ENCODE results near the gene KDM7A.
"Not testable (repeated sequence)": the region's sequence is repeated elsewhere in the genome, so short reads cannot be mapped to it uniquely, and the experiment has no call there.

The KDM7A gene

DNA sequence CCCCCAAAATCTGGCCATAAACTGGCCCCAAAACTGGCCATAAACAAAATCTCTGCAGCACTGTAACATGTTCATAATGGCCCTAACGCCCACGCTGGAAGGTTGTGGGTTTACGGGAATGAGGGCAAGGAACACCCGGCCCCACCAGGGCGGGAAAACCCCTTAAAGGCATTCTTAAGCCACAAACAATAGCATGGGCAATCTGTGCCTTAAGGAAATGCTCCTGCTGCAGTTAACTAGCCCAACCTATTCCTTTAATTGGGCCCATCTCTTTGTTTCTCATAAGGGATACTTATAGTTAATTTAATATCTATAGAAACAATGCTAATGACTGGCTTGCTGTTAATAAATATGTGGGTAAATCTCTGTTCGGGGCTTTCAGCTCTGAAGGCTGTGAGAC lies 26.2 kb upstream of the KDM7A start:
- DNase-seq (ENCODE audit: low read depth in 1 of 2, low spot score in 1 of 2), result not testable (repeated sequence)

DNA sequence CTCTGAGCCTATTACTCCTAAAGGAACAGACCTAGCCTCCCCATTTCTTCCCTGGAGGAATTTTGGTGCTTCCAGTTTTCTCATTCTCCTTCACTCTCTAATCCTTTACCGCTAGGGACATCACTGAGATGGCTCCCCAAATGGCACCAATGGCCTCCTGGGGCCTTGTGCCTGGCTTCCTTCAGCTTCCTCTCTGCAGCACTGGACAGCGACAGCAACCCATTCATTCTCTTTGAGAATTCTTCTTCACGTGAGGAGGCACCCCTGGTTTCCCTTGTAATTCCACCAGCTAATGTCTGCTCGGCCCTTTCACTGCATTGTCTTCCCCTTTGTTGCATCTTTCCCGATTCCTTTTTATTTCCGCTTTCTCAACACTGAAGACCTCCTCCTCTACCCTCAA lies 24.6 kb upstream of the KDM7A start:
- DNase-seq (ENCODE audit: low read depth in 1 of 2, low spot score in 1 of 2), result no peak

DNA sequence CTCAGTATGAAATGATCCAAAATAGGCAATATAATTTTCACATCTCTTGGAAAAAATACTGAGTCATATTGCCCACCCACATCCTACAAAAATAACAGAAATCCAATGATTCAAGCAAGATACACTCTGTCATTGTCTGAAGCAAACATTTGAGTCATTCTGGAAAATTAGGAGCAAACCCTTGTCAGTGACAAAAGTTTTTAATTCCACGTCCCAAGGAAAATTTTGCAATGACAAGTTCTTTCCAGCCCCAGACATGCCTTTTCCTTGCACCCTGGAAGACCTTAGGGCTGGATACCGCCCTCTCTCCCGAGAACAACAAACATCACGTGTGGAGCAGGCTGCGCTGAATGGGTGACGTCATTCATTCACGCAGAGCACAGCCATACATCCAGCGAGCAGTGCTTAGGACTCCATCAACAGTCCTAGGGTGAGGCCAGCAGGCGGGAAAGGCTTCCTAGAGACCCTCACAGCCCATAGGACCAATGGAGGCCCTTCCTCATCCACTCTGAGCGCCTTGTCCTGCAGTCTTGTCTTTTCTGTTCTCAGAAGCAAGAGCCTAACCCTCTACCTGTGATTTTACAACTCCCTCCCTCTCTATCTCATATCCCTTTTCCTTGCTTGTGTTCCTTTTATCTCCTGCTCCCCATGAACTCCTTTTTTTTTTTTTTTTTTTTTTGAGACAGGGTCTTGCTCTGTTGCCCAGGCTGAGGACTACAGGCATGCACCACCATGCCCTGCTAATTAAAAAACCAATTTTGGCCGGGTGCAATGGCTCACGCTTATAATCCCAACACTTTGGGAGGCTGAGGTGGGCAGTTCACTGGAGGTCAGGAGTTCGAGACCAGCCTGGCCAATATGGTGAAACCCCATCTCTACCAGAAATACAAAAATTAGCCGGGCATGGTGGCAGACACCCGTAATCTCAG lies 23.5 kb upstream of the KDM7A start:
- DNase-seq (ENCODE audit: low read depth in 1 of 2, low spot score in 1 of 2), result no peak

DNA sequence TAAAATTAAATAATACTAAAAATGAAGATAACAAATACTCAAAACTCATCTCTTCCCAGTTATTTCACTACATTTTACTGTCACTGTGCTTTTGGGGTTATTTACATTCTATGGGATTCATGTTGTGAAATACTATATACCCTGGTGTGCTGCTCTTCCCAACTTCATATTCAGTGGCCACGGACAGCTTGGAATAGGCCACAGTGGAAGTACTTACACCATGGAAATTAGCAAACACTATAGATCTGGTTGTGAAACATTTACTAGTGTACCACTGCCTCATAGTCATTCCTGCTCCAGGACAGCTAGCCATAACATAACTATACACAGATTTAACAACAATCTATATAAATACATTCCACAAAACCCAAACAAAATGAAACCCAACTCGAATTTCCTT lies 21.2 kb upstream of the KDM7A start:
- no peak for DNase-seq (ENCODE audit: low read depth in 1 of 2, low spot score in 1 of 2)

DNA sequence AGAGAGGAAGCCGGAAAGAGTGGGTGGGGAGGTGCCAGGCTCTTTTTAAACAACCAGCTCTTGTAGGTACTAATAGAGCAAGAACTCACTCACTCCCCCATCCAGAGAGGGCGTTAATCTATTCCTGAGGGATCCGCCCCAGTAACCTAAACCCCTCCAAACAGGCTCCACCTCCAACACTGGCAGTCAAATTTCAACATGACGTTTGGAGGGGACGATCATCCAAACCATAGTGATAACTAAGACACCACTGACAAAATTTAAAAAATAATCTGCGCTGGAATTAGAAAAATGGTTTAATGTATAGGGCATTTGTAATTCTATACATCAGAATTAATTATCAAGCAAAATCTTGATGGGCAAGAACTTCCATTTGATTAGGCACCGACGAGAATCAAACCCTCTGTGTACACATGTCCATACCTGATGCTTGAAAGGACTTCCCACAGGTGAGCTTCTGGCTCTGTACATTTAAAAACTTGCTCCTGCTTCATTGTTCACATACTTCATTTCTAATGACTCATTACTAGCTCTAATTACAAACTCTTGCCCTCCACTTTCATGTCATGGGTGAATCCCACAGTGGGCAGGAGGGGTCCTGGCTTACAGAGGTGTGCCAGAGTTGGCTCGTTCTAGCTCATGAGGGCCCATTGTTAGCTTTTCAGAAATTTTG lies 20.6 kb upstream of the KDM7A start:
- no peak for DNase-seq (ENCODE audit: low read depth in 1 of 2, low spot score in 1 of 2)

DNA sequence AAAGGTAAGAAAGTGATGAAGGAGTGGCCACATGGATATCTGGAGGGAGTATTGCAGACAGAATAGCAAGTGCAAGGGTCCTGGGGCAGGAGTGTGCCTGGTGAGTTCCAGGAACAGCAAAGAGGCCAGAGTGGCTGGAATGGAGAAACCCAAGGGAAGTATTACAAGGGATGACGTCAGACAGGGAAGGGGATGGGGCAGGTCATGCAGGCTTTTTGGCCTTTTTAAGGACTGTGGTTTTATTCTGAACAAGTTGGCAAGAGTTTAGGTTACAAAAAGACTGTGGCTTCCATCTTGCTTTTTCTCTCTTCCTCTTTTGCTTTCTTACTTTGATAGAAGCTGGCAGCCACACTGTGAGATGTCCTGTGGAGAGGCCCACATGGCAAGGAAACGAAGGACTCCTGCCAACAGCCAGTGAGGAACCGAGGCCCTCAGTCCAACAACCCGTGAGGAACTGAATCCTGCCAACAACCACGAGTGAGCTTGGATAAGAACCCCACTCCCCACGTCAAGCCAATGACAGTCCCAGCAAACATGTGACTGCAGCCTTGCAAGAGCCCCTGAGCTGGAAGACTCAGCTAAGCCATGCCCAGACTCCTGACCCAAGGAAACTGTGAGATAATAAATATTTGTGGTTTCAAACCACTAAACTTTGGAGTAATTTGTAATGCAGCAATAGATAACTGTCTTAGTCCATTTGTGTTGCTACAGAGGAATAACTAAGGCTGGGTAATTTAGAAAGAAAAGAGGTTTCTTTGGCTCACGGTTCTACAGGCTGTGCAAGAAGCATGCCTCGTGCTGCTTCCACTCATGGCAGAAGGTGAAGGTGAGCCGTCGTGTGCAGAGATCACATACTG lies 19.8 kb upstream of the KDM7A start:
- DNase-seq (ENCODE audit: low read depth in 1 of 2, low spot score in 1 of 2), result no peak

DNA sequence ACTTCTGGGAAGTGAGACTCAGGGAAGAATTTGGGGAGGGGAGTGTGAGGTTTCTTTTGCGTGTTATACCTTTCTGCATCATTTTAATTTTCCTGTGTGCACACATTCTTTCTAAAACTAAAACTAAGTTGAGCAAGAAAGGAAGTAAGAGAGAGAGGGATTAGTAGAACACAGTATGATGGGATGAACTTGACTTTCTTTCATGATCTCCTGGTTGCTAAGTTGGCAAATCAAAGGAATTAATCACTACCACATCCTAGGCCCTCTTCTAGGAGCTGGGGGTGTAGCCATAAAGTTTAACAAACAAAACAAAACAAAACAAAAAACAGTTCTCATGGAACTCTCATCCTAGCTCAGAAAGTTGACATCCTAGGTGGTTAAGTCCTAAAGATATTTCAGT lies 19.1 kb upstream of the KDM7A start:
- DNase-seq (ENCODE audit: low read depth in 1 of 2, low spot score in 1 of 2), result no peak

DNA sequence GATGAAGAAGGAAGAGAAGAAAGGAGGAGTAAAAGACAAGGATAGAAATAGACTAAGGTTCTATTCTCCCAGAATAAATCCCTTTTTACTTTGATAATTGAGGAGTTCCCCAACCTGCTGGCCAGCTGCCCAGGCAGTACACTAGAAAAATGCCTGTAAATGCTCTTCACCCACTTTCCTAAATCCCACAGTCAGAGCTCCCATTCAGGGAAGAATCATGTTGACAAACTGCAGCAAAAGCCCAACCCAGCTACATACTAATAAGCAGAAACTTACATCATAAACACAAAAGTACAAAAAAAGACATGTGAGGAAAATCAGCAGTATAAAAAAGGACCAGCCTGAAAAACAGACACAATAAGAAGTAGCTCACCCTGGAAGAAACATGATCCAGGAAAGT lies 15.8 kb upstream of the KDM7A start:
- DNase-seq (ENCODE audit: low read depth in 1 of 2, low spot score in 1 of 2), result no peak

DNA sequence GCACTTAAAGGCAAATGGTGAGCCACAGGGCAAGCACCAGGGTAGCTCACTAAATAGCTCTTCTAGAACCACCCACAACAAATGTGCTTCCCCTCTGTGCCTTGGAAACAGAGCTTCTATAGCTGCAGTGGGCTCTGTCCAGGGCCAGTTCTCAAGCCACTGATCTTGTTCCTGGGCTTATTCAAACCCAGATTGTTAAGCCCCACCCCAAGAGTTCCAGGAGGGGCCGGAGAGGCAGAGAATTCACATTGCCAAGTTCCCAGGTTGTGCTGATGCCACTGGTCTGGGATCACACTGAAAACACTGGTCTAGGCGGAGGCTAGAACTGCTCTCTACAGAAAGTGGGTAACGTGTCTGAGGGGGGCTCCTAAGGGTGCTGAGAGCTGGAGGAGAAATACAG lies 15.4 kb upstream of the KDM7A start:
- no peak for DNase-seq (ENCODE audit: low read depth in 1 of 2, low spot score in 1 of 2)

DNA sequence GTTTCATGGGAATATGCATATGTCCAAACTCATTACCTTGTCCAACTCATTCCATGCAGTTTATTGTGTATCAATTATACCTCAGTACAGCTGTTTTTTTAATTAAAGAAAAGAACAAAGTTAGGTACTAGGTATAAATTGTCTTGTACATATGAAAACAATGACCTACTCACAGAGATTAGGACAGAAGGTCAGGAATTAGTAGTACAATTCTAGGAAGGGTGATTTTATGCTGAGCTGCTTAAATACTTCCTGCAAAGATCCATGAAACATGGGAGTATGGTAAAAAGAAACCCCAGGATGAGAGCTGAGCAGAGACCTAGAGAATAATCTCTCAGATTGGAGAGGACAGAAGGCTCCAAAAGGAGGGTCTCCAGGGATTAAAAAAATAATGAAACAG lies 13.8 kb upstream of the KDM7A start:
- no peak for DNase-seq (ENCODE audit: low read depth in 1 of 2, low spot score in 1 of 2)

DNA sequence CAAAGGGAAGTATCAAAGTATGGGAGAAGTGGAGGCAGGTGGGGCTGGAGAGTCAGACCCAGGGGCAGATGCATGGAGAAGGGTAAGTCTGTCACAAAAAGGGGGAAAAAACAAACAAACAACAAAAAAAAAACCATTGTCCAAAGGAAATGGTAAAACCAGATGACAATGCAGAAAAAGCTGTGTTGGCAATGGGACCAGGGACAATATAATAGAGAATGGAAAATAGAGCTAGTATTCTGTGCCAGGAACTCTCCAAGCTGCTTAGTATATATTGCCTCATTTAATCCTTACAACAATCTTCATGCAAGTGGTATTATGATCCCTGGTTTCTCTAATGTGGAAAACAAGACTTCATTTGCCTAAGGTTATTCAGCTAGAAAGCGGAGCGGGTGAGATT lies 13.1 kb upstream of the KDM7A start:
- no peak for DNase-seq (ENCODE audit: low read depth in 1 of 2, low spot score in 1 of 2)

DNA sequence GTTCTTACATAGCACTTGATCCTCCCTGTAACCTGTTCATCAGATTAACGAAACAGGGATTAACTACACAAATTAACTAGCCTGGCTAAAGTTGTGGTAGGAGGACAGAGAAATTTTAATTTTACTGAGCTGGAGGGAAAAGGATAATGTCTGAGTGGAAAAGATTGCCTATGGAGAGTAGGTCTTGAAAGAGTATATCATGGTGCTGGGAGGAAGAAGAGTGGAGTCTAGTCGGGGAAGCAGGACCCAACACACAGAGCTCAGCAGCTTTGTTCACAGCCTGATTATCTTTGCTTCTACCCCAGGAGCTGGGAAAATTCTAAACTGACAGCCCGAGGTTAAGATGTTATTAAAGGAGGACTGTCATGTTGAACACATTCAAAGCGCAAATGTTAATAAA lies 6.1 kb upstream of the KDM7A start:
- no peak for DNase-seq (ENCODE audit: low read depth in 1 of 2, low spot score in 1 of 2)

DNA sequence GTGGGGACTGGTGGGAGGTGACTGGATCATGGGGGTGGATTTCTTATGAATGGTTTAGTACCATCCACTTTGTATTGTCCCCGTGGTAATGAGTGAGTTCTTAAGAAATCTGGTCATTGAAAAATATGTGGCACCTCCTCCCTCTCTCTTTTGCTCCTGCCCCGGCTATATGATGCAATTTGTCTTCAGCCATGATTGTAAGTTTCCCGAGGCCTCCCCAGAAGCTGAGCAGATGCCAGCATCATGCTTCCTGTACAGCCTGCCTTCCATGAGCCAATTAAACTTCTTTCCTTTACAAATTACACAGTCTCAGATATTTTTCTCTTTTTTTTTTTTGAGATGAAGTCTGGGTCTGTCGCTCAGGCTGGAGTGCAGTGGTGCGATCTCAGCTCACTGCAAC lies 2.6 kb upstream of the KDM7A start:
- DNase-seq (ENCODE audit: low read depth in 1 of 2, low spot score in 1 of 2), result no peak

DNA sequence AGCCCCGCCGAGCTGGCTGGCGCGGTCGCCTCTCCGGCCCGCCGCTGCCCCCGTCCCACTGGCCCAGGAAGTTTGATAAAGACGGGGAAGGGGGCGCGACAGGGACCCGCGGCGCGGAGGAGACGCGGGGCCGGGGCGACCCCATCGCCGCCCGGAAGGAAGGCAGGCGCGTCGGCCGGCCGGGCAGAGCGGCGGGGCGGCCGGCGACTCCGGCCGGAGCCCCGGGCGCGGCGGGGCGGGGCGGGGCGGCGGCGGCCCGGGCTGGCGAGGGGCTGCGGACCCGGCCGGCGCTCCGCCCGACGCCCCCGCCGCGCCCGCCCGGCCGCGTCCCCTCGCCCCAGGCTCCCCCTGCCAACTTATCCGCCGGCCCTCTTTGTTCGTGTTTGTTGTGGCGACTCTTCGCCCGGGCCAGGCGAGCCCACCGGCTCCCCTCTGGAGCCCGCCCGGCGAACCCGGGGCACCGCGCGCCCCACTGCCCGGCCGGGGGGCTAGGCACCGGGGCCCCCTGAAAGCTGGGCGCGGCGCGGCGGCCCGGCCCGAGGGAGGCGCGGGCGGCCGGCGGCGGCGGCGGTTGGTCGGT lies 571 bp downstream of the KDM7A start:
- peak in 1 of 2 donors; percentile 3 for DNase-seq (ENCODE audit: low read depth in 1 of 2, low spot score in 1 of 2)

DNA sequence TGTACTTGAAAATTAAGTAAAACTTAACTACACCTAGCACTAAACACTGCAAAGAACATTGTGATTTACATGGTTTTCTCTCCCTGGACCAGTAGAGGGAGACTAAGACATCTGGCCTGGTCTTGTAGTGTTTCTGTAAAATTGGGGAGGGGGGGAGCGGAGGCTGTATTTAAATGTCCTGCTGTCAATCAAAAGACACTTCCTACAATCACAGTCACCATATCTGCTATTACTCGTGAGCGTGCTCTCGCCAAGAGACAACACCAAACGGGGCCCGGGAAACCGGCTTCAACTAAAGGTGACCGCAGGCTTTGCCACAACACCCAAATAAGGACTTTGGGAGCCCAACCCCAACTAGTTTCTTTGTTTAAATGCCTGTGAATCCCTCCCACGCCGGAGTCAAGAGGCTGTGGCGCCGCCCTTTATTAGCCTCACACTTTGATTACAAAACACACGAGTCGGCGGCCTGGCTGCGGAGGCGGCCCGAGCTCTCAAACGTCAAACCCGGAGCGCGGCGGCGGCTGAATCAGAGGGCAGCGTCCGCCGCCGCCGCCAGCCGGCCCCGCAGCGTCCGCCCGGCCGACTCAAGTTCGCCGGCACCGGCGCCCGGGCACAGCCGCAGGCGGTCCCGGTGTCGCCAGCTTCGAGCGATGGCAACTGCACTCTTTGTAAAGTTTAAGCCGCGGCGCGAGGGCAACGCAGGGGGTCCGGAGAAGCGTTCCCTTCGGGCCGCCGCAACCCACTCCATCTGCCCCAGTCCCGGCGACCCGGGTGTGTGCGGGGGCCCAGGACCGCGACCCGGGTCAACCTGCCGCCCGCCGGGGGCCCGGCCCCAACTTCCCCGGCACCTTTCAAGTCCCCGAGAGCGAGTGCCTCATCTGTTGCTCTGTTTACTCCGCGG lies 1.3 kb downstream of the KDM7A start:
- DNase-seq (ENCODE audit: low read depth in 1 of 2, low spot score in 1 of 2), result peak; percentile 62 to 78

DNA sequence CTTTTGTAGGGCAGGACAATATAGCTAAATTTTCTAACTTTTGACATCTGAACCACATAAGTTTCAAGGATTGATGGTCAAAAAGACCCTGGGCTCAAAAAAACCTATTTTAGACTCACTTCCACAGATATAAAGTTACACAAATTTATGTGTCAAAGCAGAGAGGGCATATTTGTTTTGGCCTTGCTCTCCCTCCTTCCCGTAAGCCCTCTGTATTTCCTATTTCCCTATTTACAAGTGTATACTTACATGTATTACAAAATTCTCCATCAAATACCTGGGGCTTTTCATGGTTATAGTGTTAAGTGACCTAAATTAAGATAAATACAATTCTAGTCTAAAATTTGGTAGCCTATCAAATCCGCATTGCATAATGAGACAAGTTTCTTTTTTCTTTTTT lies 2.6 kb downstream of the KDM7A start:
- no peak for DNase-seq (ENCODE audit: low read depth in 1 of 2, low spot score in 1 of 2)

DNA sequence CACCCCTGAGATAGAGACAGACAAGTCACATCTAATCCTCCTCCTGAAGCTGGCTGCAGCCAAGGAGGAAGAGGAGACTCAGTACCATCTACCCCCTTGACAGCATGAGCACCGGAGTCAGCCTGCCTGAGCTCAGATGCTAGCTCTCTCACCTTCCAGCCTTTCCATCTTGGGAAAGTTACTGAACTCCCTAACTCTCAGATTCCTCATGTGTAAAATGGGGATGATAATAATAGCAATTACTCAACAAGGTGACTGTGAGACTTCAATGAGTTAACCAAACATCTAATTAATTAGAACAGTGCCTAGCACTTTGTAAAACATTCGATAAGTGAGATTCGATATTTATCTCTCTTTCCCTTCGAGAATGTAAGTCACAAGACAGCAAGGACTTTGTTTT lies 6.4 kb downstream of the KDM7A start:
- no peak for DNase-seq (ENCODE audit: low read depth in 1 of 2, low spot score in 1 of 2)

DNA sequence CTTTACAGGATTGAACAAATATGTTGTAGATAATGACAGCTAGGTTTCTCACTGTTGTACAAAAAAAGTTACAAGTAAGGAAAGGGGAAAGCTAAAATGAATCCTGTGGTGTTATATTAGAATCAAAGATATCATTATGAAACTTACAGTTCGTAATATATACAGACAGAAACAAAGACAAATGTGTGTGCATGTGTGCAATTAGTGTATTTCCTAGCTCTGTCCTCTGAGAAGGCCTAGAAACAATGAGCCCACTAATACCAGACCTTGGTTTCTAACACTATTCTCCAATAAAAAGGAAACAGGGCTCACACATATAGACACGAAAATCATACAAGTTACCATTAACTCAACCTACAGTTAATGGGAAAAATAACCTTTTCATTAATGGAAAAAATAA lies 8.0 kb downstream of the KDM7A start:
- no peak for DNase-seq (ENCODE audit: low read depth in 1 of 2, low spot score in 1 of 2)

DNA sequence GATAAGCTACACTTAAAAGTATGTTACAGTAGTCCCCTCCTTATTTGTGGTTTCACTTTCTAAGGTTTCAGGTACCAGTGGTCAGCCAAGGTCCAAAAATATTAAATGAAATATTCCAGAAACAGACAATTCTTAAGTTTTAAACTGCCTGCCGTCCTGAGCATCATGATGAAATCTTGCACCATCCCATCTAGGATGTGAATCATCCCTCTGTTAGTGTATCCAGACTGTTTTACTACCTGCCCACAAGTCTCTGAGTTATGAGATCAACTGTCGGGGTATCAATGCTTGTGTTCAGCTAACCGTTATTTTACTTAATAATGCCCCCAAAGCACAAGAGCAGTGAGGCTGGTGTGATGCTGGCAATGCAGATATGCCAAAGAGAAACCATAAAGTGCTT lies 11.4 kb downstream of the KDM7A start:
- no peak for DNase-seq (ENCODE audit: low read depth in 1 of 2, low spot score in 1 of 2)

DNA sequence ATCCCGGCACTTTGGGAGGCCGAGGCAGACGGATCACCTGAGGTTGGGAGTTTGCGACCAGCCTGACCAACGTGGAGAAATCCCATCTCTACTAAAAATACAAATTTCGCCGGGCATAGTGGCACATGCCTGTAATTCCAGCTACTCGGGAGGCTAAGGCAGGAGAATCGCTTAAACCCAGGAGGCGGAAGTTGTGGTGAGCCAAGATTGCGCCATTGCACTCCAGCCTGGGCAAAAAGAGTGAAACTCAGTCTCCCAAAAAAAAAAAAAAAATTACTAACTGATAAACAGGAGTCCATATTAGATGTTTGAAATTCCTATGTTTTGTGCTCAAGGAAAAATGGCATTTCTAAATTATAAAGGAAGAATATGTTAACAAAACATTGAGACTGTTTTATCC lies 14.7 kb downstream of the KDM7A start:
- not testable (repeated sequence) for DNase-seq (ENCODE audit: low read depth in 1 of 2, low spot score in 1 of 2)
